Activated CD8-positive, alpha-beta memory T cell treated with anti-CD3 and anti-CD28 coated beads for 1 hour (primary cell): ENCODE data around the gene PEPD.

Source experiments
- DNase-seq, 2 donors: peaks; one replicate each; pipeline ENCODE4 v3.0.0-alpha.2; 2020; ENCODE audit warnings: low read depth in 1 of 2; ENCODE audit errors: extremely low read depth in 1 of 2

PEPD gene

DNA sequence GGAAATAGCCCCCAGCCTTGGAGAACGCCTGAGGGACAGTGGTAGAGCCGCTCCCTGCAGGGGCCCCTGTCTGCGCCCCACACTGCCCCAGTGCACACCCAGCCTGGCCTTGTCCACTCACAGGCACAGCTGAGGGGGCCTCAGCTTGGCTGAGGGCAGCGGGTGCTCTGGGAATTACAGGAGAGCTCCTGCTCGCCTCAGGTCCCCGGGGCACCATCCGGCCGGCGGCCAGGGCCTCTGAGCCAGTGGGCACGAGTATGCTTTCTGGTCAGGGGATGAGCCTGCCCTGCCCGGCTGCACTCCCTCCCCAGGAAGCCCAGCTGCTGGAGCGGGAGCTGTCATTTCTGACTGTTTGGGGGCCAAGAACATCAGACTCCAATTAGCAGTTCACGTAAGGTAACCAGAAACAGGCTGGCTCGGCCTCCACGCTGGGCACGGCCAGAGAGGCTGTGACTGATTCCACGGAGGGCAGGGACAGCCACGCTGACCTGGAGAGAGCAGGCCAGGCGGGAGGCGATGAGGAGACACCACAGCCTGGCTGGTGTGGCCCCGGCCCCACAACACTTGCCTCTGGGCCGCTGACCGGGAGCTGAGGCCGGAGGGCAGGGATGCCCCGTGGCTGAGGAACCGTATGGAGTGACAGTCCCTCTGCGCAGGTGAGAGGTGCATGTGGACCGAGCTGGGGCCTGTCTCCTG lies 132.7 kb downstream of the PEPD start:
- no peak for DNase-seq

DNA sequence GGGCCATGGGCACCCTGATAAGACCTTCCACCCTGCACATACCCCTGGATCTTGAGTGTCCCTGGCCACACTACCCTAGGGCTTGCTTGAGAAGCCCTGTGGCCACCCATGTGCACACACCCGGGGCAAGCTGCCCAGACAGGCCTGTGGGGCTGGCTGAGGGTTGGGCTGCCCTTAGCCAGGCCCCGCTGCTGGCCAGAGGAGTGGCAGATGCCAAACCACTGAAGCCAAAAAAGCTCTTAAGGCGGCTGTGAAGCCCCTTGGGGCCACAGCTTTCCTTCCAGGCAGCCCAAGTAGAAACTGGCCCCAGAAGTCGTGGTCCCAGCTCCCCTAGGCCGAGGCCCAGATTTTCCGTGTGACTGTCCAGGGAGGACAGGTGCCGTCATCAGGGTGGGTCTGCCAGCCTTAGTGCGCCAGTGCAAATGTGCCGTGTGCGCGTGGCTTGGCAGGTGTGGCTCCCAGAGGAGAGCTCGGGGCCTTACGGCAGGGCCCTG lies 133.3 kb downstream of the PEPD start:
- no peak for DNase-seq

DNA sequence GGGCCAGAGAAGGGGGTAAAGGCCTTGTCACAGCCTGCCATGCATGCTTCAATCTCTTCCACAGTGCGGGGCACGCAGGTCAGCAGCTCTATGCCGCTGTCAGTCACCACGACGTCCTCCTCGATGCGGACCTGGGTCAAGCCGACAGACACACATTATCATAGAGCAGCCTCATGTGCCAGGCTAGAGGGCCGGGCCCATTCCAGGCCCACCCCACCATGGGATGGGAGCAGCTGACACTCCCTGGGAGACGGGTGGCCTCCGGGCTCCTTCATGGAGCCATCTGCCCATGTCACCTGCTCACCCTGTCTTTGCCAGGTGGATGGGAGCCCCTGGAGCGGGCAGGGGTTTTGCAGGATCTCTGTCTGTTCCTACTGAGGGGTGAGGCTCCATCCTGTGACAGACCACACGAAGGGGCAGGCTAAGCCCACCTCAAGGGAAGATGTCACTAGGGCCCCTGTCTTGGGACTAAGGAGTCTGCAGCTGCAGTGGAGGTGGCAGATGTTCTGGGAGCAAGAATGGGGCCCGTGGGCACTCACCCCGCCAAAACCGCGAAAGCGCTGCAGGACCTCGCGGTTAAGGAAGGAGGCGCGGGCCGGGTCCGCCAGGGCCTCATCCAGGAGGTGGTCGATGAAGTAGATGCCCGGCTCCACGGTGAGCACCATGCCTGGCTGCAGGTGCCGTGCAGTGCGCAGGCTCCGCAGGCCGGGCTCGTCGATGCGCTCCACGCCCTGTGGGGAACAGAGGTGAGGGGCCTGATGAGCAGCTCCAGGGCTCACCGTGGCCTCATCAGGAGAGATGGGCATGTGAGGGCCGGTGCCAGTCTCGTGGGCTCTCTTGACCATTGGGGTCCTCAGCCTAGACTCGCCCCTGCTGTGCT lies 134.0 kb downstream of the PEPD start:
- DNase-seq = no peak

DNA sequence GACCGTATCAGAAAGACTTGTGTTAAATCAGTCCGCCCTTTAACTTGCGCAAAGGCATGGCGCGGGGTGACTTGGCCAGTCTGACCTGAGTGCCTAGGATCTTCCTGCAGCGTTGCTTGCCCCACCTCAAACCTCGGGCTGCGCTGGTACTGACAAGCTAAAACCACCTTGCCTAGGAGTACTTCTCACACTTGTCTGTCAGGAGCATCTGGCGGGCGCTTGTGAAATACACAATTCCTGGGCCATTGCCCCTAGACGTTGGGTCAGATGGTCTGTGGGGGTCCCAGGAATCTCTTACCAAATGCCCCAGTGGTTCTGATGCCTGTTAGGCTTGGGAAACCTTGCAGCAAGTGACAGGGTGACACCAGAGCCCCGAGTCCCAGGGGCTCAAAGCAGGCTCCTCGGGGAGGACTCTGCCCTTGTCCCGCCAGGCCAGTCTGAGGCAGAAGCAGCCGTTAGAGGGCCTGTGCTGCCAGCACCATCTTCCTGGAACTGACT lies 135.2 kb downstream of the PEPD start:
- DNase-seq = no peak

DNA sequence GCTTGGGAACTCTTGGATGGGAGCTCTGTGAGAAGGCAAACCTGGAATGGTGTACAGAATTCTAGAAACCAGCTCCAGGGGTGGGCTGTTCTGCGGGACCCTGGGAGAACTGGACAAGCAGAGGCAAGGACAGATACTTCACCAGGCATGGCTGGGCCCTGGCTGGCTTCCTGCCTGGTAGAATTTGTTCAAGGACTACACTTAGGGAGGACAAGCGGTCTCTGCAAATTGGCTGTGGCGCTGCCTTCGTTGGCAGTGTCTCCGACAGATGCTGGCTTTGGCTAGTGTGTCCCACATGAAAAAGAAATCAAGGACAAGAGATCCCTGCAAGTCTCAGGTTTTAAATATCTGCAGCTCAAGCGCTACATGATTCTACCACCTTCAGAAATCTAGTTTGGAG lies 135.6 kb downstream of the PEPD start:
- DNase-seq = no peak

DNA sequence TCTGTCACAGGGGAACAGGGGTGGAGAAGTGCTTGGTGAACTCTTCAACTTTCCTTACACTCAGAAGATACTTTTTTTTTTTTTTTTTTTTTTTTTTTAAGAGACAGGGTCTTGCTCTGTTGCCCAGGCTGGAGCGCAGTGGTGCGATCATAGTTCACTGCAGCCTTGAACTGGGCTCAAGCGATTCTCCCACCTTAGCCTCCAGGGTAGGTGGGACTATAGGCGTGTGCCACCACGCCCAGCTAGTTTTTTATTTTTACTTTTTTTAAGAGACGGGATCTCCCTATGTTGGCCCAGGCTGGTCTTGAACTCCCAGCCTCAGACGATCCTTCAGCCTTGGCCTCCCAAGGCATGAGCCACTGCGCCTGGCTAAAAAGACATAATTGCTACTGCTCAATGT lies 136.6 kb downstream of the PEPD start:
- no peak for DNase-seq

DNA sequence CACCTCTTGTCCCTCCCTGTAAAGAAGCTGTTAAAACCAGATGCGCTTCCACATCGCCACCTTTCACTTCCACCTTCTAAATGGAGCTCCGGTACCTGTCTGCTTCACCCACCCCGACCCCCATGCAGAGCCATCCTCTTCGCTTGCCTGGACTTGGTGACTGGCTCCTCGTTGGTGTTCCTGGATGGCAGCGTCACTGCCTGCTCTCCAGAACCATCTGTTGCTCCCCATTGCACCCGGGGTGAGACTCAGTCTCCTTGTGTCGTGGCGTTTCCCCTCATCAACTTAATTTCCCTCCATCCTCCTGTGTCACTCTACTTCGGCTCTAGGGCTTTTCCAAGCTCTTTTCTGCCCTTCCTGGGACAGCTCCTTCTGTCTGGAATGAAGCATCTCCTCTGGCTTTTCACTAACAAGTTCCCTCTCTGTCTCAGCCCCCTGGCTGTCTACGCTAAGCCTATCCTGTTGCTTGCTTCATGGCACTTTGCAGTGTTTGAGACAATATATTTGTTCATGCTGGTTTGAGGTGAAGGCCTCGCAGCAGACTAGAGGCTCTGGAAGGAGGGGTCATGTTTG lies 137.8 kb downstream of the PEPD start:
- no peak for DNase-seq

DNA sequence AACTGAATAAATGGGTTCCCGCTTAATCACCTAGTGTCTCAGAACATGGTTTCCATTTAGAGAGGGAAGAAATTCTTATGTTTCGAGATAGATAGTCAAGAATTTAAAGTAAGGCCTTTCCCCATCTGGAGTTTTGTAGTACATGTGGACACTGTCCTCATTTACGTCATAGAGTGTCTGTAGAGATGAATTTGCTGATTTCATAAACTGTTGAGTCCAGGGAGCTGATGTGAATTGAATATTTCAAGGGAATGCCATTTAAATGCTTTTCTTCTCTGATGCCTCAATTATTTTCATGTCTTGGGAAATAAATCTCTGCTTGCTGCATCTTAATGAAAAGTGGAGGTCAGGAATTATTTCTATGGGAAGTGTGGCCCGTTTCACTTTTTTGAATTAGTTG lies 138.6 kb downstream of the PEPD start:
- no peak for DNase-seq

DNA sequence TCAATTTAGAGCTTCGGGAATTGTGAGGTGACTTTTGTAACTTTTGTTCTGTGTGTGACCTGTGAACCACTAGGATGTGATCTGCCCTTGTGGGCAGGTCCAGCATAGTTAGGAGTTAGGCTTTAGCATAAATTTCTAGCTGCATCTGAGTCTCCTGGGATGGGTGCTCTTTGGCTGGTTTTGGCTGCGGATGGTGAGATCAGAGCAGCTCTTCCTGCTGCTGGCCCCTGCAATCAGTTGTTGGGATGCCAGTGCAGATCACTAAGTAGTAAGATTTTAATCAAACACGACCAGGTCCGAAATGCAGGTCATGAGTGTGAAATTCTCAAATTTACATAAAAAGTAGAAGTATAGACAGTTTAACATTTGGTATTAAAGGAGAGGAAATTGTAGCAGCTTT lies 139.6 kb downstream of the PEPD start:
- DNase-seq = no peak

DNA sequence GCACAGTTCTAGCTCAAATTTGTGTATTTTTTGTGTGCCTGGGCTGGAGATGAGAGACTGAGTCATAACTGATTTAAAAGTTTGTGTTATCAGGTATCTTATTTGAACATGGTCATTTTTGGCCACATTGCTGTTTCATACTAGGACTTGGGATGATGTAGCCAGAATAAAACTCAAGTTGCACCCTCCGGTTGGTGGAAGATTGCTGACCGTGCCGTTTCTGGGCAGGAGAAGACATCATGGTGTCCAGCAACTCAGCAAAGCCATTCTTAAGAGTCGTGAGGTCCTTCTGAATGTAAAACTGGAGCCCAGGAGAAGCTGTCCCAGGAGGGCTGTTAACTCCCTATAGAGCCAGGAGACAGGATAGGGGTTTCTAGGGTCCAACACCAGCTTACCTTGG lies 140.5 kb downstream of the PEPD start:
- DNase-seq = no peak

DNA sequence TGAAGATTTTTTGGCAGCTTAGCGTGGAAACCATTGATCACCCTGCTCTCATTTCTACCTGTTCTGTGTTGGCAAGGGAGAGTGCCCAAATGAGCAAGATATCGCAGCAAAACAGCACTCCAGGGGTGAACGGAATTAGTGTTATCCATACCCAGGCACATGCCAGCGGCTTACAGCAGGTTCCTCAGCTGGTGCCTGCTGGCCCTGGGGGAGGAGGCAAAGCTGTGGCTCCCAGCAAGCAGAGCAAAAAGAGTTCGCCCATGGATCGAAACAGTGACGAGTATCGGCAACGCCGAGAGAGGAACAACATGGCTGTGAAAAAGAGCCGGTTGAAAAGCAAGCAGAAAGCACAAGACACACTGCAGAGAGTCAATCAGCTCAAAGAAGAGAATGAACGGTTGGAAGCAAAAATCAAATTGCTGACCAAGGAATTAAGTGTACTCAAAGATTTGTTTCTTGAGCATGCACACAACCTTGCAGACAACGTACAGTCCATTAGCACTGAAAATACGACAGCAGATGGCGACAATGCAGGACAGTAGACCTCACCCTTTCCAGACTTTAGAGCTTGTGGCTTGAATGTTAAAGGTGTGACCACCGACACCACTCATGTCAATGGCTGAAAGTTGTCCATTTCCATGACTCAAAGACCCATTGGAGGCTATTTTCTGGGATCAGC lies 142.3 kb downstream of the PEPD start:
- DNase-seq = no peak

DNA sequence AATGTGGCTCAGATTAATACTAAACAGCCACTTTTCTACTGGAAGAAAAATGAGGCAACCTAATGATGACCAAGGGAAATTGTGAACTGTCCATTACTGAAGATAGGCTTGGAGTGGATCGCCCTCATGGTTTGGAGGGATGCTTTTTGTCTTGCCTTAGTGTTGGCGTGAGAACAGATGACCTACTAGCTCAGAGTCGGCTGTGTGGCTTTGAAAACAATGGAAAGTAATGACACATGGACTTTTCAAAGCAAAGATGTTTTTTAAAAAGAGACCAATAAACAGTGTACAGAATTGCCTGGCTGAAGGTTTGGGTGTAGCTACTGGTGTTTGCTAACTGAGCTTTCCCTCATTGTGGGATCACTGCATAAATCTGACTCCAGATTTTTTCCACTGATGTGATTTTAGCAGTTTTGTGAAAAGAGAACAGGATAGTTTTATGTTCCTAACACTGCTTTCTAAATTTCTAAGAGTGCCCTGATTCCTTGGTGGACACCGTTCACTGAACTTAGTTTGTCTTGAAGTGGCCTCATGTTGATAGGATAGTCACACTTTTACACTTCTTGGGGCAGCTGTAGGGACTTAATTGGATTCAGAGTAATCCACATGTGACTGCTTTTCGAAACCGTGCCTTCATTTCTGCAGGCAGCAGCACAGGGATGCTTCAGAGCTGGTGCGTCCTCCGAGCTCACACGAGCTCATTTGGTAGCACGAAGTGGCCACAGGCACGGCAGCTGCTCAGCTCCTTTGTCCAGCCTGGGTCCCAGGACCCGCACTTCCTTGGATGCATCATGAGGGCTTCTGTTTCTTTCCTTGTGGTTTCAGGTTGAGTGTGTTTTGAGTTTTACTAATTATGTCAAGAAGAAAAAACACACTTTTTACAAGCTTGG lies 143.8 kb downstream of the PEPD start:
- no peak for DNase-seq

DNA sequence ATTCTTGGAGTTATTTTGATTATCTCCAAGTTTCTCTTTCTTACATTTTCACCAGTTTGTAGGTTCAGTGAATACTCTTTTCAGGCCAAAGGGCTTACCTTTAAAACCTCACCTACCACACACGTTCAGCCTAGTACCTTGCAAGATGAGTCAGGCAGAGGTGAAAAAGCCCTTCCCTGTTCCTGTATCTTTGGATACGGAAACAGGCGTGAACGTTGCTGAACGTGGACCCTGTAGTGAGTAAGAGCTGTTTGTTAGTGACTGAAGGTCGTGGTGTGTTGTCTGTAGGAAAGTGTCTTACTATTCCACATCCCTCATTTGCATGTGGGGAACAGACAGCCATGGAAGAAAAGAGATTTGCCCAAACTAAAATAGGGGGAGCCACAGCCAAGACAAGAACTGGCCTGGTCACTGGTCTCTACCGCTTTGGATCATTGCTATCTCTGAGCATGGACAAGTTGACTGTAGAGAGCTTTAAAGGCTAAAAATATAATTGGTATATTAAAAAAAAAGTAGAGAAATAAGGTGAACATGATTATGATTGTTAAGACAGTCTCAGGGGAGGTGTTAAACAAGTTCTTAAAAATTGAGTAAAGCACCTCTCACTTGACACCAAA lies 144.5 kb downstream of the PEPD start:
- DNase-seq = no peak

DNA sequence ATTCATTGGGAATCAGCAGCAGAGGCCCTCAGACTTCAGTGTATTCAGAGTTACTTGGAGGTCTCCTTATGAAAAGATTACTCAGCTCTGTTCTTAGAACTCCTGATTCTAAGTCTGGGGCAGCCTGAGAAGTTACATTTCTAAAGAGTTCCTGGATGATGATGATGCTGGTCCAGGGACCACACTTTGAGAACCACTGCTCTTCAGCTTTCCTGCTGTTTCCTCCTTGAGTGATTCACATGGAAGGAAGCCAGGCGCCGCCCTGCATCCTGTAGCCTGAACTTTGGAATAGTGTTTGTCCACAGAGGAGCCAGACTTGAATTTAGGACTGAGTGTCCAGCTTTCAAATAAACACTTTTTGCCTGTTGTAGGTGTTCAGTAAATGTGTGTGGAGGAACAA lies 145.2 kb downstream of the PEPD start:
- no peak for DNase-seq

DNA sequence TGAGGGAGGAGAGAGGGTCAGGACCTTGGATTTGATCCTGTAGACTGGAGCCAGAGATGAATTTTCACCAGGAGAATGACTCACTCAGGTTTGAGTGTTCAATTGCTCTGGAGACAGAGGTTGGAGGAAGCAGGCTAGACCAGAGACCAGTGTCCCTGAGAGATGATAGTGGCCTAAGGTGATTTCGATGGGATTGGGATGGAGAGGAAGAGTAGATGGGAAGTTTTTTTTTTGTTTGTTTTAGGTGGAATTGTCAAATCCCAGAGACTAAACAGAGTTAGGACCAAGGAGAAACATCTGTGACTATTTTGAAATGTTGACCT lies 145.8 kb downstream of the PEPD start:
- DNase-seq = no peak

DNA sequence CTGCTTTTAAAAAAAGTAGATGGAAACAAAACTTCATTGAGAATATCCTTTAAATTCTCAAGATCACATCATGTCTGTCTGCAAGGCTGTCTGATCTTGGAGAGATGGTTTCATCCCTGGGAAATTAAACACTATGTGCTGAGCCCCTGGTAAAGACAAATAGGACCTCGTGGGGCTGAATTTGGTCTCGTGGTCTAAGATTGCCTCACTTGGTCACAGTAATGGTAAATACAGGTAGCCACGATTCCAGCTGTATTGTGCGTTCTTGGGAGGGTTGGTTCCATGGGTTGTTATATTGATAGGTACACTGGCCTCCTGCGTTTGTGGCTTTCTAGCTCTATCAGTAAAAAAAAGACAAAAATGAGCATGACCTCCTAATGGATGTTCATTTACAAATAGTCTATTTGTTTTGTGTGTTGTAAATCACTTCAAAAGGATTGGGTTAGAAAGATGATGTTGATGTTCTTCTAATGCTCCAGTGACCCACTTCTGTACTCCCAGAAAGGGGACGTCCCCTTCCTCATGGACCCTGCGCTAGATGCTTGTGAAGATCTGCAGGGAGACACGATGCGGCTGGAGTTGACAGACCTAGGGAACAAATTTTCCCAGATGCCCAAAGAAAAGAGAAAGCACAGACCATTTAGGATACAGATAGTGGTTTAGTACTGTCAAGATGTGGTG lies 146.3 kb downstream of the PEPD start:
- no peak for DNase-seq

DNA sequence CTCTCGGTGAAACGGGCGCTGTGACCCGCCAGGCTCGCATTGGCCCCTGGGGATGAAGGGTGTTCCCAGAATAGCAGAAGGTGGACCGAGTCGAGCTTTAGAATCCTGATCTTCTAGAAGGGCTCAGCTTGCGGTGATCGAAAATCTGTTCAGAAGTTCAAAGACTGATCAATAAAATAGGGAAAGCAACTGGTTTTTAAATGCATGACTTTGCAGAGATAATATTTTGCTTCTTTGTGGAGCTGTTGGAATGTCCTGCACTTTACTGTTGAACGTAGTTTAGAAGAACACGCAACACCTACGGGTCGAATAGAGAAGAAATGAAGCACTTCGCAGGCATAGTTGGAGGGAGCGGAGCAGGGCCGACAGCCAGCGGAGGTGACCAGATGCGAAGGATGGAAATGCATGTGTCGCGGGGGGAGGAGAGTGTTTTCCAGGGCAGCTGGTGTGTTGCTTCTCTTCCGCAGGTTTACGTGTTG lies 147.3 kb downstream of the PEPD start:
- DNase-seq = no peak

DNA sequence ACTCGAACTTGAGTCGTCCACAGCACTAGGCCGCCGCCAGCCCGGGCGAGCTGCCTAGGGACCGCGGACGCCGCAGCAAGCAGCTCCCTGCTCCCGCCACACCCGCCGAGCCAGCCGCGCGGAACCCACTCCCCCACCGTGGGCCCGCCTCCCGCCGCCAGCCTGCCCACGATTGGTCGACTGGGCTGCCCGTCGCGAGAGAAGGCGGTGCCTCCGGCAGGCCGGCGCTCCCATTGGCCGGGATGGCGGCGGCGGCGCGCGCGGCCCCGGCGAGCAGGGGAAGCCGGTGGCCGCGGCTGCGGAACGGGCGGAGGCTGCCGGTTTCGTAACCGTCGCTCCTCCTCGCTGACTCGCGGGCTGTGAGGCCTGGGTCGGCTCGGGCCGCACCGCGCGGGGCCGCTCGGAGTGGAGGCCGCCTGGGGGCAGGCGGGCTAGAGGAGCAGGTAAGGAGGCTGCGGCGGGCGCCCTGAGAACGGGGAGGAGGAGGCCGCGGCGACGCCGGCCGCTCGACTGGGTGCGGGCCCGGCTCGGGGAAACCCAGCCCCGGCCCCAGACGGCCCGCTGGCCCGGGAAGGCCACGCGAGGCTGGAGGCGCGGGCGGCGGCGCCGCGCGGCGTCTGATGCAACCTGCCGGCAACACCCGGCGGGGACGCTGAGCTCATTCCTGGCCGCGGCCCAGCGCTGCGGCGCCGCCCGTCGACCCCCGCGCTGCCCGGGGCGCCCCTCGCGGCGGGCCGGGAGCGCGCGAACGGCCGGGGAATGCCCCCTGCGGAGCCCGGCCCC lies 147.9 kb downstream of the PEPD start, which contains the start of gene CEBPG:
TSS of gene CEBPG (plus strand) at position 257 of the 783 bp plus-strand sequence. CDS start 5,531 bp downstream, outside the sequence.
- peak; percentile 79 to 94 for DNase-seq
